Stimulated activated naive CD4-positive, alpha-beta T cell (primary cell): Measurements from ENCODE around the gene SNX25.
"Not testable (repeated sequence)": the region's sequence is repeated elsewhere in the genome, so short reads cannot be mapped to it uniquely, and the experiment has no call there.

Experiments used
- DNase-seq, 6 experiments: peaks; one replicate each; lab custom pipeline; 2025; lab: John Stamatoyannopoulos, UW

The SNX25 gene

DNA sequence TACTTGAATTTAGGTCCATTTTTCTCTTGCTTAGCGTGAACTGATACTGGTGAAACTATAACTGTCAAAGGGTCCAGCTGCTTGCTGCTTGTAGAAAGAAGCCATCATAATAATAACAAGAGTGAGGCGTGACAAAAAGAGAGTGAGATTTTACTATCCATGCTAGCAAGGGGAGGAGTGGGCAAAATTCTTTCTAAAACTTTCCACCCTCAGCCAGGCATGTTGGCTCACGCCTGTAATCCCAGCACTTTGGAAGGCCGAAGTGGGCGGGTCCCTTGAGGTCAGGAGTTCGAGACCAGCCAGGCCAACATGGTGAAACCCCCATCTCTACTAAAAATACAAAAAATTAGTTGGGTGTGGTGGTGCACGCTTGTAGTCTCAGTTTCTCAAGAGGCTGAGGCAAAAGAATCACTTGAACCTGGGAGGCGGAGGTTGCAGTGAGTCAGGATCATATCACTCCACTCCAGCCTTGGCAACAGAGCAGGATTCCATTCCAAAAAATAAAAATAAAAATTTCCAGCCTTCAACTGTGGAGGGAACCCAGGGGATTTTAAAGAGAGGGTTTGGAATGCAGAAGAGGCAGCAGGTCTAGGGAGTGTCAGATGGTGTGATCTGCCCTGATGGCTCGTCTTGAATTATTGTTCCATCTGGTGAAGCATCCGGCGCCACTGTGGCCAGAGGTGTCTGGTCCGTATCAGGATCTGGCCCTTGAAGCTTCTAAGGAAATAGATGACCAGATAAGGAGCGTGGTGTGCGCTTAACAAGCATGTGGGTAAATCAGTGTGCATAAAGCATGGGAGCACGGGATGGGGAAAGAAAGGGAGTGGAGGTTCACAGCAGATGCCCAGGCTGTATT is 134.6 kb downstream of the SNX25 start:
- no peak for DNase-seq

DNA sequence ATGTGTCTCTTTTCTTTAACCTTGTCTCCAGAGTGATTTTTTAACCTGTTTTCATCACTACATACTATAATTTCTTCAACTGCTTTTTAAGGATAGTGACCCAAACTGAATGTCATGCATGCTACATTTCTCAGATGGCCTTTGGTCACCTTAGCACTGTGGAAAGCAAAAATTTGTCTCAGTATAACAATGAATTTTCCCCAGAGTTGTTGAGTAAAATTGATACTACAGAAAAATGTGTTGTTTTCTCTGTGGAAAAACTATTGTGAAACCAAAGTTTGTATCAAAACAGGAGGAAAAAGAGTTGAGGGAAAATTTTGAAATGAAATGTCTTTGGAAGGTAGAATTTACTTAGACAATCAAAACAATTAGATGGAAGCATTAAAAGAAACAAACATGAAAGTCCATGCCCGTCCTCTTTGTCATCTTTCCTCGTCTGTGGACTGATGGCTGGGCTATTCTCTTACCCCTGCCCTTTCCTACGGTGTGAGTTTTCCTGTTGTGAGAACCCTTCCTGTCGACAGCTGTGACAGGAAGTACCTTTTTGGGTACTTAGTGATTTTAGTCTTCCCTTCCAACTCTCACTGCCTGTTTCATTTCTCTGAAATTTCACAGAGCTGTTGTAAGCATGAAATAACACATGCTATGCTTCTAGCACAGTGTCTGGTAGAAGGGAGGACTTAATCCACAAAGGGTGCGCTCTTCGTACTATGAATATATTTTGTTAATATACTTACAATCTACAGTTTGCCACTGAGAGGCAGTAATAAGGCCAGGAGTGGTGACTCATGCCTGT is 135.5 kb downstream of the SNX25 start:
- peak in 1 of 6 experiments; percentile 3 for DNase-seq

DNA sequence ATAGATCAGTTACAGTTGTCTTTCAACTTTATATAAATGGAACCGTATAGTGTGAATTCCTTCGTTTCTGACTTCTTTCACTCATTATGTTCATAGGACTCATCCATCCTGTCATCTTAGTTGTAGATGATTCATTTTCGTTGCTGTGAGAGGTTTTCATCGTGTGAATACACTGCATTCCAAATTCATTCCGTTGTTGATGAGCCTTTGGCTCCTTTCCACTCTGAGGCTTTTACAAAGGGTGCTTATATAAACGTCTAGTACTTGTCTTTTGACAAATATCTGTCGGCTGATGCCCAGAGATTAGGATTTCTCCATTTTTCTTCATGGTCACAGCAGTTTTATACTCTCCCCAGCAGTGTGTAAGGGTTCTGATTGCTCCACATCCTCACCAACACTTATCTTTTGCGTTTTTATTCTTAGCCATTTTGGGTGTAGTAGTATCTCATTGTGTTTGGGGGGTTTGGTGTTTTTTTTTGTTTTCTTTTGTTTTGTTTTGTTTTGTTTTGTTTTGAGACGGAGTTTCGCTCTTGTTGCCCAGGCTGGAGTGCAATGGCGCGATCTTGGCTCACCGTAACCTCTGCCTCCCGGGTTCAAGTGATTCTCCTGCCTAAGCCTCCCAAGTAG is 137.7 kb downstream of the SNX25 start:
- no peak for DNase-seq

DNA sequence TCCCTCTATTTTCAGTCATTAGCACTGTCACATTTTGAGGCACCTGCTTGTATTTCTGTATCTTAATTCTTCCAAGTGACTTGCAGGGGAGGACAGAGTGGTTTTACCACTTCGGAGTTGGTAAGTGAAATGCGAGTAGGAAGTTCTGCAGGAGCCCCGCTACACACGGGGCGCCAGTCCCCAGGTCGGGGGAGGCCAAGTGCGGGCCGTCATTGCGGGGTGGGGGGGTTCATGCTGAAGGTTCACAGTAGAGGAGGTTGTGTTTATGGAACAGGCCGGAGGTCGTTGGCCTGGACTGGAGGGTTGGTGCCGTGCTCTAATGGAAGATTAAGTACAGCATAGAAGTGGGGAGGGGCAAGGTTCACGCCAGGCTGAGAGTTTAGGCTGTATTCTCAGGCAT is 142.3 kb downstream of the SNX25 start:
- no peak for DNase-seq

DNA sequence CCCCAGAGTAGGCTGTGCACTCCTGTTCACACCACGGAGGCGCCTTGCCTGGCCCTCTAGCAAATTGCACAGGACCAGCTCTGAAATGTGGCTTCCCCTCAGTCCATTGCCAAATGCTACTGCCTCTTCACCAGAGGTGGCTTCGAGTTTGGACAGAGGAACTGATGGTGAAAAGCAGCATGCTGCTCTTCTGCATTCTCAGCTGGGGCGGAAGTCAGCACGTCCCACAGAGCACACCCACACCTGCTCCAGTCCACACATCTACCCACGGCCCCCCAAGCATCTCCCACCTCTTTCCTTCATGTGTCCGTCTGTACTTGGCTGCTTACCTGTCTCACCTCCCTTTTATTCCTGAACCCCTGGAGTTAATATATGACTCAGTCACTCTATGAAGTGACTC is 142.8 kb downstream of the SNX25 start:
- no peak for DNase-seq

DNA sequence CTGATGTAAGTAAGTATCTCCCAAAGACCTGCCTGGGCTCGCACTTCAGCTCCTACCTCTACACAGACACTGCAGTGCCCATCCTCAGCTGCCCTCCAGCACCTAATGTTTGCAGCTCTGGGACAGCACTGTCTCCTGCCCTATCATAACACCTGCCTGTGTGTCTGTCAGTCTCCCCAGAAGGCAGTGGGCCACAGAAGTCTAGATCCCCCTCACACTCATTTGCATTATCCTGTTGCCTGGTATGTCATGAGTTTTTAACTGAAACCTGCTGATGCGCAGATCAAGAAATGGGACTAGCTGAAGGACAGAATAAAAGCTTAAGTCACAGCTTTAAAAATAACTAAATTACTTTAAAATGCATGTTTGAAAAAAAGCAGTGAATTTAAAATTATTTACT is 143.3 kb downstream of the SNX25 start:
- no peak for DNase-seq

DNA sequence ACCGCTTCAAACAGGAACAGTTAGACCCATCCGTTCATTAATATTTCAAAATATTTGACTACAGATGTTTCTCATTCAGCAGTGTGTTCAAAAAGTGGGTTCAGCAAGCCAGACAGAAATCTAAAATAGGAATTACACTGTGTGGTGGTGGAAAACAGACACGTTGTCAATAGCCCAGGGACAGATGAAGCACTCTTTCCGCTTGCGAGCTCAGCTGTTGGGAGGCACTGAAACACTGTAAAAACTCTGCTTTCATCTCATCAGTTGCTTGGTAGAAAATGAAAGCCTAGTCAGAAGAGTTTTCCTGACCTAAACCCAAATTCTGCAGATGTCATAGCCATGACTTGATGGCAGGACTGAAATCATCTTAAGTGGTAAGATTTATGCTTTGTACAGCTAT is 147.8 kb downstream of the SNX25 start:
- no peak for DNase-seq

DNA sequence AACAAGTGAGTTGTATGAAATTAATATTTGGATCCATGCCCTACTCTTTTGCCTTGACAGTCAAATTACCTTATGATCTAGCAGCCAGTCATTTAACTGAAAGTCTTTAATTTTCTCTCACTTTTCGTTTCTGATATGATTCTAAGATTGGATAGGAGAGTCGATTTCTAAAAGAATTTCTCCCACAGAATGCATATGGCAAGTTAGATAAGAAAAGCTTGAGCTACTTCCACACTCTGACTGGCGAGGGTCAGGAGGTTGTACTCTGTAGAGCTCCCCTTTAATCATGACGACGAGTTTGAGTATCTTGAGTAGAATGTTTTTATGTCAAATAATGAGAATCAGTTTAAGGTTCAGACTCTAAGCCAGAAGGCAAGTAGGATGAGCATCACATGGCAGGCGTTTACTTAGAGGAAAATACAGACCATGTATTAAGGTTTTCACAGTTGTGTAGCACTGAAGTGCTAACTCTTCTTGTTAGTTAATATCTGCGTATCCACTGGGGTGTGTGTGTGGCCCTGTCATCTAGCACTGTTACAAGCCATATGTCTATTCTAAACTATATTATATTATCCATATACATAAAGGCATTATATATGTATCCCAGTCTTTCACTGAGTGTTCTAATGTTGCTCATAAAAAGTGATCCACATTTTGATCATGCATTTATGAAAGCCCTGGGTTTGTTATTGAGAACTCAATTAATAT is 148.5 kb downstream of the SNX25 start:
- no peak for DNase-seq

DNA sequence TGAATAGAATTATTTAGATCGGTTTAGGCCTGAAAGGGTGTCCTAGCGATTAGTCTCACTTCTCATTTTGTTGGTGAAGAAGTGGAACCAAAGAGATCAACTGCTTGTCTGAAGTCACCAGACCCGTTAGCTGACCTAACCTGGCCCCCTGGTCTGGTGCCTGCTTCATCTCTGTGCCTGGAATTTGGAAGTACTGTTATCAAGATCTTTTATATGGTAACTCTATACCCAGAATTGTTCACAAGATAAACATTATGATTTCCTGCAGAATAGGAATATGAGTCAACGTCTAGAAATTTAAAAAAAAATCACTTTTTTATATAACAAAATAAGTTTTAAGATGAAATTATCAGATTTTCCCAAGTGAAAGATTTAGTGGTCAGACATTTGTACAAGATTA is 149.1 kb downstream of the SNX25 start:
- no peak for DNase-seq

DNA sequence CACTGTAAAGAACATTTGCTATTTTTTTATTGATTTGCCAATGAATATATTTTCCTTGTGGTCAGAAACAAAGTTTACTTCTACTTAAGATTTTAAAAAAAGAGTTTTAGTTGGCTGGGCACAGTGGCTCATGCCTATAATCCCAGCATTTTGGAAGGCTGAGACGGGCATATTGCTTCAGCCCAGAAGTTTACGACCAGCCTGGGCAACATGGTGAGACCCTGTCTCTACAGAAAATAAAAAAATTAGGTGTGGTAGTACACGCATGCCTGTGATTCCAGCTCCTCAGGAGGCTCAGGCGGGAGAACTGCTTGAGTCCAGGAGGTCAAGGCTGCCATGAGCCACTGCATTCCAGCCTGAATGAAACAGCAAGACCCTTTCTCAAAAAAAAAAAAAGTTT is 149.6 kb downstream of the SNX25 start:
- no peak for DNase-seq

DNA sequence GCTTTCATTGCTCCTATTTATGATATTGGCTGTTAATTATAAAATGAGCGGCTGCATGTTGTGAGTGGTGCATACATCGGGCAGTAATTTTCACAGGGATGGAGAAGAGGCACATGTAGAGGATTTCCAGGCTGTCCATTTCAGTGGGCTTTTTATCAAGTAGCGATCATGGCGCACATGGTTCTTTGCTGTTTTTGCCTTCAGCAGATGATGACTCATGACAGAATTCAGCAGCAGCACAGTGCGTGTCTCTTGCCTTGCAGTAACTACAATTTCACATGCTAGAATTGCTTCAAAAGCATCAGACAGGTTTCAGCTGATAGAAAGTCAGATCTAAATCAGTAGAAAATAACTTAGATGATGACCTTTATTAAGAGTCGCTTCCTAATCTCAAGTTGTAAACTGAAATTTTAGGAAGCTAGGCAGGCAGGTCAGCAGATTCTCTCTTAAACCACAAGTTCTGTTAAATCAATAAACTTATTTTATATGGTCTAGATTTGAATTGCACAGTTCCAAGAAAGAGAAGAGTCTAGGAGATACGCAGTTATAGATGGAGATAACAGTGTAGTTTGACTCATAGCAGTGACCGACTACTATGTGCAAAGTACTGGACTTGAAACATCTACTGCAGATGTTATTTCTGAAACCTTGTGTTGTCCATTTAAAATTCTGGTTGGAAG is 150.5 kb downstream of the SNX25 start:
- DNase-seq = no peak

DNA sequence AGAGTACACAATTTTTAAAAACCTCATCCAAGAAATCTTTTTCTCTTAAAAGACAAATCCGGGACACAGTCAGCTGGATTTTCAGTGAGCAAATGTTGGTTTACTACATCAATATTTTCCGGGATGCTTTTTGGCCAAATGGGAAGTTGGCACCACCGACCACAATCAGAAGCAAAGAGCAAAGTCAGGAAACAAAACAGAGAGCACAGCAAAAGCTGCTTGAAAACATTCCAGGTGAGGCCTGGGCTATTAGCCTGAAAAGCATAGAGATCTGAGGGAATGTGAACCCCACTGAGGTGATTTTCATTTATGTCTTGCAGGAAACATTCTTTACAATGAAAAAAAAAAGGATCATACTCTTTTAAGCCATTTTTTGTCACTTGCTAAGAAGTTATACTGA is 152.5 kb downstream of the SNX25 start:
- DNase-seq = no peak

DNA sequence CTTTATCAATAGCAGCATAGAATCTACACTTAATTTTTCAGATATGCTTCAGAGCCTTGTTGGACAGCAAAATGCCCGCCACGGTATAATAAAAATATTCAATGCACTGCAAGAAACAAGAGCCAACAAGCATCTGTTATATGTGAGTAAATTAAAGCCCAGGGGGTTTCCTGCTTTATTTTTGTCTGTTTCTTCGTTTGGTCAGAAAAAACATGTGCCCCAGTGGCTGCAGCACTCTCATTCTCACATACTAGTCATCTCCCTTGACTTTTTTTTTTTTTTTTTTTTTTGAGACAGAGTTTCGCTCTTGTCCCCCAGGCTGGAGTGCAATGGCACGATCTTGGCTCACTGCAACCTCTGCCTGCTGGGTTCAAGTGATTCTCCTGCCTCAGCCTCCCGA is 153.2 kb downstream of the SNX25 start:
- not testable (repeated sequence) for DNase-seq

DNA sequence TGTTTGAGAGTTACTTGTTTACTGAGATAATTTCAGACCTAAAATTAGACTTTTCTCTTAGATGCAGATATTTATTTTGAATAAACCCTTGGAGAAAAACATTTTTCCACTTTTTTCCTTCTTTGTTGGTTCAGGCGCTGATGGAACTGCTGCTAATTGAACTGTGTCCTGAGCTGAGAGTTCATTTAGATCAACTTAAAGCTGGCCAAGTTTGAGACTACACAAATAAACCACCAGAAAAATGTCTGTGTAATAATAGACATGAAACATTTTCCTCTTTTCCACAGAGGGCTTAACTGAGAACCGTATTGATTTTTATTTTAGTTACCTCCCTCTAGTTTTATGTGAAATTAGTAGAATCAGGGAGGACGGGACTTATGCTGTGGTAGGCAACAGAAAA is 153.9 kb downstream of the SNX25 start:
- DNase-seq = no peak

DNA sequence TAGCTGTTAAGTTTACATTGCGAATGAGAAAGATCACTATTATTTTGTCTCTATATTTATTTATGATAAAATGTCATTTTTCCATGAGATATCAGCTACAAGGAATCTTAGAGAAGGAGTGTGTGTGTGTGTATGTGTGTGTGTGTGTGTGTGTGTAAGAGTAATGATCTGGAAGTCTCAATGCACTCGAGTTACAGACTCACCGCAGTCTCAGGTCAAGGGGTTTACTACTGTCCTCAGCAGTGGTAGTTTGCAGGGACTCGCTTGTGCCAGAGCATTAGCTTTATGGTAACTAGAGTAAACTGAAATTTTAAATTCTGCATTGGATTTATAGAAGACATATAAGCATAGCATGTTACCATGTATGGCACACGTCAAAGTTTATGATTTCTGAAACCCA is 155.5 kb downstream of the SNX25 start:
- no peak for DNase-seq

DNA sequence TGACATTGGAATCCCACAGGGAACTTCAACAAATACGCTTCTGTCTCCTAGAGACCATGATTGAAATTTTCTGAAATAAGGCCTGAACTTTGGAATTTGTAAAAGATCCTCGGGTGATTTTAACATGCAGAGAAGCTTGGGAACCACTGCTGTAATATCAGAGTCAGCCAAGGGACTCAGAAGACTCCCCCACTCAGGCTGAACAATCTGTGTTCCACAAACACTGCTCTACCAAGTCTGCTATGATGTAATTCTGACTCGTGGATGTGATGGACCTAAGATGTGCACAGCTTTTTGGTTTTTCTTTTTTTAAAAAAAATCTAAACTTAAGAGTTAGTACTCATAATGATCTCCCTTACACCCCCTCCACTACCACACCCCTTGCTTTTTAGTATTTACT is 160.3 kb downstream of the SNX25 start:
- DNase-seq = no peak

DNA sequence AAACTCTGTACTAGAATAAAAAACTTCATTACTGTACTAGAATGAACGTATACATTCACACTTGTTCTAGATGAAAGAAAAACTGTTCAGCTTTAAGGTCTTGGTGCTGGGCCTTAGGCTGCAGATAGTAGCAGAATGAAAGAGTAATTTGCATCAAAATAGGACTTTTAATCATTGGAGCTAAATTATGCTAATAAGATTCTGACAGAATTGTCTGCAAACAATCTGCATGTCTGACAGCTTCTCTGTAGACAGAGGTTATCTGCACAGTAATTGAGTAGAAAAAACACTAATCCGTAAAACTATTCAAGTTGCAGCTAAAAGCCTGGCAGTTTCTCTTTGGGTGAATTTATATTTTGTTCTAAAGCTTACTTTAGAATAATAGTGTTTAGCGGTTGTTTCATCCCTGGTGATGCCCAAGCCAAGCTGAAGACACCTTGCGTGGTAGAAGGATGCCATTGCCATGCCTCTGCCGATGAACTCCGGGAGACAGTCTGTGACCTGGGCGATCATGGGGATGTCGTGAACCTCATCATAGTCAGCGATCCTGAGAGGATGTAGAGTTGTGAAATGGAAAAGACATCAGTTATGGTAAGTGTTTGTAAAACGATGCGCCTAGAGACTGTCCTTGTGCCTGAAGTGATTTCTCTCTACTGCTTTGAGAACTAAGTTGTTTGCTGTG is 161.0 kb downstream of the SNX25 start:
- DNase-seq = no peak

DNA sequence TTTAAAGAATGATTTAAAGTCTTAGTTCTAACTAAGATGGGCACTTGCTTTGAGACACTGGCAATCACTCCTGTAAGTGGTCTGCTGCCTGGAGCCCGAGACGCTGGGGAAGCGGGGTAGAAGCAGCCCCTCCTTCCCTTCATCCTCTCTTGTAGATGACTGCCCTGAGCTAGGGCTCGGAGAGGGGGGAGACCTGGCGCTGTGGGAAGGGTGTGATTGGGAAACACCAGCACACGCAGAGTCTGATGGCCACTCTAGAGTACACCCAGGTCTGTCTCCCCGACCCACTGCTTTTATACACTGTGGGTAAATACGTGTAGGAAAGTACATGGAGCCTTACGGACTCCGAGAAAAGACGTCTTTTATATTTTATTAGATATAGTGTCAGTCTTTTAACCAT is 162.3 kb downstream of the SNX25 start:
- no peak for DNase-seq

DNA sequence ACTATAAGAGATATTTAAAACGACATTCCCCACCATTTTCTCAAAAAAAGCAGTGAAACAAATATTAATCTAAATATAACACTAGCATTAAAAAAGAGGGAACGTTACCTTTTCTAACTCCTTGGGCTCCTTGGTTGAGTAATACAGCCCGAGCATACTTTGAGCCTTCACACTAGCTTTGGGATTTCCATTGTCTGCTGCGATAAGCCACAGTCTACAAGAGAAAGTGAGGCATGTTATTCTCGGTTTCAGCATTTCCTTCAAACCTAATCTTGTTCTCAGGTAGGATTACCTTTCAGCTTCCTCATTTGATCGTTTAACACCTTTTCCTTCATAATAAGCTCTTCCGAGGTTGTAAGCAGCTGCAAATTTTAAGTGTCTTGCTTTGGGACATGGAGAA is 164.6 kb downstream of the SNX25 start:
- DNase-seq = no peak

DNA sequence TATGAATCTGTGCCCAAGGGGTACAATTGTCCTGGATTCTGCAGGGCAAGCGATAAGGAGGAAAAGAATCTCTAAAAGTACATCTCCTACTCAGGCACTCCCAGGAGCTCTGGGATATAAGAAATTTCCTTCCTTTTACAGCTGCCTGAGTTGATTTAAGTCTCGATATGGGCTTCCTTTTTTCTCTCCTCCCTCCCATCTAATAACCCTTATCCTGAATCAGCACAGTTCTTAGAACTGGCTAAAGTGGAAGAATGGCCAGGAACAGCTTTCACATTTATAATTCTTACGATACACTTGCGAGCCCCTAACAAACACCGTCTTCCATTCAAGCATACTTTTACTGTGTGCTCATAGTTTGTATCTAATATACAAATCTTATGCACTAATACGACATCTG is 165.2 kb downstream of the SNX25 start:
- DNase-seq = no peak

DNA sequence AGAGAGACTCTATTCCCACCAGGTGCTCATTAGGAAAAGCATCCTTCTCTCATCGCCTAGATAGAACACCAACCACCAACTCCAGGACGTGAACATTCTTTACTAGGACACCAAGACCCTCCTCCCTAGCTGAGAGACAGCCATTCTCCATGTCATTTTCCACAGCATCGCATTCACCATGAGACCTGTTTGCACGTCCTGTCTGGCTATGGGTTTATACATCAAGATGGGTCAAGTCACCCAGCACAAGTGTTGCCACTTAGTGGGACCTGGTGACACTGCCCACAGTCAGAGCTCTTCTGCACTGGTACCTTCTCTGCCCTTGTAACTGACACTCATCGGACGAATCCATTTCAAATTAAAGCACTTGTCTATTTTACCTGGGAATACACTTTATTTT is 168.9 kb downstream of the SNX25 start:
- DNase-seq = no peak
